Neural progenitor cell (in vitro differentiated cells): Measurements from ENCODE around the gene PLEKHA1.

ENCODE experiments used
- EZH2 ChIP-seq: fragments of 200-600 bp; sonication (generic); IDR thresholded peaks from 2 replicates; pipeline ENCODE4 v1.6.1; 2017; ENCODE audit warnings: antibody characterized with exemption, mild to moderate bottlenecking, moderate library complexity
- EZH2phosphoT487 ChIP-seq: fragments of 200-600 bp; sonication (generic); IDR thresholded peaks from 2 replicates; pipeline ENCODE4 v1.6.1; 2017; ENCODE audit warnings: antibody characterized with exemption
- TF ChIP-seq, protein P1 (sequence below): fragments of 200-600 bp; sonication (generic); IDR thresholded peaks from 2 replicates; pipeline ENCODE4 v1.5.1; 2017; ENCODE audit warnings: antibody characterized with exemption, mild to moderate bottlenecking

DNA sequence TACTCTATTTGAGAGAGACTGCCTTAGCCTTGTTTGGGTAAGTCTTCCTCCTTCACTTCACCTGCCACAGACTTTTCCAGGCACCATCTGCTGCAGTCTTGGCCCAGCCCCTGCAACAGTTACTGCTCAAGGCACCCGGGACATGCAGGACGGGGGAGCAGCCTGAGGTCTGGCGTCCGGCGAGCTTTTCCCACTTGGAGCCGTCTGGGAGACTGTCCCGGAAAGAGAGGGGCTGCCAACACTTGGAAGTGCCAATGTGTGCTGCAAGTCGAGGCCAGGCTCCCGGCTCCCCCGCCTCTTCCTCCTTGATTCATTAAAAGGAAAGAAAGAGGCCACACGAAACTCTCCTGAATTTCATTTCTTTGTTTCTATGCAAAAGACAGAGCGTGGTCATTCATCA lies 100.6 kb downstream of the PLEKHA1 start:
- TF ChIP-seq, protein P1, sequence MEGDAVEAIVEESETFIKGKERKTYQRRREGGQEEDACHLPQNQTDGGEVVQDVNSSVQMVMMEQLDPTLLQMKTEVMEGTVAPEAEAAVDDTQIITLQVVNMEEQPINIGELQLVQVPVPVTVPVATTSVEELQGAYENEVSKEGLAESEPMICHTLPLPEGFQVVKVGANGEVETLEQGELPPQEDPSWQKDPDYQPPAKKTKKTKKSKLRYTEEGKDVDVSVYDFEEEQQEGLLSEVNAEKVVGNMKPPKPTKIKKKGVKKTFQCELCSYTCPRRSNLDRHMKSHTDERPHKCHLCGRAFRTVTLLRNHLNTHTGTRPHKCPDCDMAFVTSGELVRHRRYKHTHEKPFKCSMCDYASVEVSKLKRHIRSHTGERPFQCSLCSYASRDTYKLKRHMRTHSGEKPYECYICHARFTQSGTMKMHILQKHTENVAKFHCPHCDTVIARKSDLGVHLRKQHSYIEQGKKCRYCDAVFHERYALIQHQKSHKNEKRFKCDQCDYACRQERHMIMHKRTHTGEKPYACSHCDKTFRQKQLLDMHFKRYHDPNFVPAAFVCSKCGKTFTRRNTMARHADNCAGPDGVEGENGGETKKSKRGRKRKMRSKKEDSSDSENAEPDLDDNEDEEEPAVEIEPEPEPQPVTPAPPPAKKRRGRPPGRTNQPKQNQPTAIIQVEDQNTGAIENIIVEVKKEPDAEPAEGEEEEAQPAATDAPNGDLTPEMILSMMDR: no peak
- TF ChIP-seq EZH2phosphoT487 (no peak), EZH2 (no peak)
